NCI-H1417 treated with DMSO at 0.1 percent for 48 hours (cell line): ENCODE data around the gene ADAM19.

Experiments
- DNase-seq: peaks from one replicate; lab custom pipeline; 2025; lab: John Stamatoyannopoulos, UW

ADAM19 gene

DNA sequence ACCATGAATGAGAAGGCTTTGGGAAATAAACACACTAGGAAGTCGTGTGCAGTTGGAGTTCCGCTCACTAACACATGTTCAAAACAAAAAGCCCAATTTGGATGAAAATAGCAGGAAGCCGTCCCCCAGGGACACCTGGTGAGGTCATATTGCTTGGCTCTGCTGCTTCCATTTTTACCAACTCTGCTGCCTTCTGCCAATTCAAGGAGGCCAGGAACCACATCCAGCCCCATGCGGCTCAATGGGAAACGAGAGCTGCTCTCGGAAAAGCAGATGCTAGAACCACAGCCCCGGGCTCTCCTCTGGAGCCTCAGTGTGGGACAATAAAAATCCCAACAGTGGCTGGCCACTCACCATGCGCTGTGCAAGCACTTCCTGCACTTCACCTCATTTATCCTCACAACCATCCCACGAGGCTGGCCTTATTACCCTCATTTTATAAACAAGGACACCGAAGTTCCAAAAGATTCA is 13.4 kb downstream of the ADAM19 start:
- no peak for DNase-seq

DNA sequence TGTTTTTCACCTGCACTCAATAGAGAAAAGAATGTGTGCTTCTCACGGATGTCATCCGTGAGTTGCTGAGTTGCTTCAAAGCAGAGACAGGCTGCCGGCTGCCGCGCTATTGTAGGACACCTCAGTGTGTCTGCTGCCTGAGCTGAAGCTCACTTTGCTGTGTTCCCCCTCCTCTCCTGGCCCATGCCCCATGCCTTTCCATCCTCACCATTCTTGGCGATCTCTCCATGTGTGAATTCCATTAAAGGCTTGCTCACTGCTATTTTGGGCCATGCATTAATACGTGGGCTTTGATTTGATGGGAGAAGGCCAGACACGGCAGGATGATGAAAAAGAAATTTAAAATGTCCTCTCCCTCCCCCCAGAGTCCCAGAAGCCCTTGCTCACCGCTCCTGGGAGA is 14.5 kb downstream of the ADAM19 start:
- DNase-seq, result no peak

DNA sequence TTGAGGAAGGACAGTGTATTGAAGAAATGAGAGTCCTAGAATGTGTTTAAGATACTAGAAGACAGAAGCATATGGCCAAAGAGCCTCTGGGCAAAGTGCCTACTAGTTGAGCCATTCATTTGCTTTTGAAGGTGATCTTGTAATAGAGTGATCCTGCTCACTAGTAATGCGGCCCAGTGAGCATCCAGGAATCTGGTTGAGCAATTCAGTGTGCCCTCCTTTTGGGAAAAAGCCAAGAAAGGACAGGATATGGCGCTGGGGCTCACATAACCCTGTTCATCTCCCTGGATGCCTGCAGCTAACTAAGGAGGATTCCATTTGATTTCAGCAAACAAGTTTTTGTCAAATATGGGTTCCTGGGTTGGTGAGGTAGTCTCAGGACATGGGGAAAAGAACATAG is 16.3 kb downstream of the ADAM19 start:
- DNase-seq, result no peak

DNA sequence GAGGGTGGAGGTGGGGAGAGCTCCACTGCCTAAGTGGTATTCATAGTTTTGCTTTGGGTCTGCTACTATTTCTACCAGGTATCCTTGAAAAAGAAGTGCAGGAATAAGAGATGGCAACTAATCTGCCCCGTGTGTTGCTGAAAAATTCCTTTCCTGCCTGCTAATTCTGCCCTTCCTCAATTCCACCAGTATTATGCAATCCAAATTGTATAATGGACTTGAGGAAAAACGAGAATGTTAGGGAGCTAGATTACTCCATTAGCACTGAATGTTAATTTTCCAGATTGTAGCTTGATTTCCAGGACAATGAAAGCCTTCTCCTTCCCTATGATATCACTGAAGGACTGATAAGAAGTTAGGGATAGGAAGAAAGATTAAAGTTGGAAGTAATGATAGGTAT is 16.9 kb downstream of the ADAM19 start:
- no peak for DNase-seq

DNA sequence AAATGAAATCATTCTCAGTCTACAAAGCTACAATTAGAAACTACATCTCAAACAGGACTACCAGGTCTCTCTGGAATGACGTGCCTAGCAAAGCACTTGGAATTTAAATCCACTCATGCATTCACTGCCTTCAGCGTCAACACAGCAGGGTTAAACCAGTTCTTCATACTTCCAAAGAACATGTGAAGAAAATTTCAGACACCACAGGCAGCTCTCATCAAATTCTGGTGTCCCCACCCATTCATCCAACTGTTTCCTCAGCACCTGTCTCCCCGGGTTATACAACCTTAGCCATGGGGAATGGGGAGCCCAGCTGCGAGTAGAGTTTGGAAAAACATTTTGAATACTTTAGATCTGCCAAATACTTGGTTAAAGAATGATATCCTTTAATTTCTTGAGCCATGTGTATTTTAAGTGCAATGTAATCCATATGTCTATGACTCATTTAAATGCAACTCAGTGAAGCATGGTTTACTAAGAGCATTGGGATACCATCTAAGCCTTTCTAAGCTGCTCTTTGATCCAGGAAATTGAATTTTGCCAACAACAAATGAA is 17.5 kb downstream of the ADAM19 start:
- no peak for DNase-seq

DNA sequence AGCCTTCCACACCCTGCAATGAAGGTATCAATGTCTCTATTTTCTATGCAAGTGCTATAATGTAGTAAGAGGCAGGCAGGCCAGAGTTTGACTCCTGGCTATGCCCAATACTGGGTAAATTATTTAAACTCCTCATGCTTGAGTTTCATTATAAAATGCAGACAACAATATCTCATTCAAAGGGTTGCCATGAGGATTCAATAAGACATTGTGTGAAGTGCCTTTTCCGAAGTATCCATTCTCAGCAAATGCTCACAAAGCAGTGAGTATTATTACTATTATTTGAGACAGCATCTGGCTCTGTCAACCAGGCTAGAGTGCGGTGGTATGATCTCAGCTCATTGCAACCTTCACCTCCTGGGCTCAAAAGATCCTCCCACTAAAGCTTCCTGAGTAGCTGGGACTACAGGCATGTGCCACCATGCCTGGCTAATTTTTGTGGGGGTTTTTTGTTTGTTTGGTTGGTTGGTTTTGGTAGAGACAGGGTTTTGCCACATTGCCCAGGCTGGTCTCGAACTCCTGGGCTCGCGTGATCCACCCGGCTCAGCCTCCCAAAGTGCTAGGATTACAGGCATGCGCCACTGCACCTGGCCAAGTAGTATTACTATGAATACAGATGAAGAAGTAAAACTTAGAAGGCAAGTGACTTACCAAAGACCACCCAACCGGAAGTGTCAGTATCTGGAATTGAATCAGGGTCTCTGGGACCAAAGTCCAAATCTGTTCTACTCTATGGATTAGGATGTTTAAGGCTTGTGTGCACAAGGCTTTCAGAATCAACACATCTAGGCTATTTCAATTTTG is 18.8 kb downstream of the ADAM19 start:
- DNase-seq, result no peak

DNA sequence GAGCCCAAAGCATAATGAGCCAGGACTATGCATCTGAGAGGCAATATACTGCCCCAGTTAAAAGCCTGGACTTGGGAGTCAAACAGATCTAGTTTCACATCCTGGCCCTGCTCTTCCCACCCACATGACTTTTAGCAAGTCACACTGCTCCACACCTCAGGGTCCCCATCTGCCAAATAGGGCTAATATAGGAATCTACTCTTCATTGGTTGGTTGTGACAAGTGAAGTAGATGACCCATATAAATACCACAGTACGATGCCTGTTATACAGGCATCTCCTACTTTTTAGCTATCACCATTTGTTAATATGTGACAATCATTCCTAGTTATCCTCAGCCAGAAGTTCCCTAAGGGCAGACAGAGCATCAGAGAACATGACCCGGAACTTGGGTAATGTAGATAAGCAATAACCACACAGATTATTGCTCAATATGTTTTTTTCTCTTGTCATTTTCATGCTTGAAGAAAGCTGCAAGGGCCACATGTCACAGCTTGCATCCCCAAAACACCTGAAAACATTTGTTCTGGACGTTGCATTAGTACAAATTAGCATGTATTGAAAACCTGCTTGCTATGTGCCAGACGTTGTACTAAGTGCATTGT is 20.4 kb downstream of the ADAM19 start:
- DNase-seq, result no peak

DNA sequence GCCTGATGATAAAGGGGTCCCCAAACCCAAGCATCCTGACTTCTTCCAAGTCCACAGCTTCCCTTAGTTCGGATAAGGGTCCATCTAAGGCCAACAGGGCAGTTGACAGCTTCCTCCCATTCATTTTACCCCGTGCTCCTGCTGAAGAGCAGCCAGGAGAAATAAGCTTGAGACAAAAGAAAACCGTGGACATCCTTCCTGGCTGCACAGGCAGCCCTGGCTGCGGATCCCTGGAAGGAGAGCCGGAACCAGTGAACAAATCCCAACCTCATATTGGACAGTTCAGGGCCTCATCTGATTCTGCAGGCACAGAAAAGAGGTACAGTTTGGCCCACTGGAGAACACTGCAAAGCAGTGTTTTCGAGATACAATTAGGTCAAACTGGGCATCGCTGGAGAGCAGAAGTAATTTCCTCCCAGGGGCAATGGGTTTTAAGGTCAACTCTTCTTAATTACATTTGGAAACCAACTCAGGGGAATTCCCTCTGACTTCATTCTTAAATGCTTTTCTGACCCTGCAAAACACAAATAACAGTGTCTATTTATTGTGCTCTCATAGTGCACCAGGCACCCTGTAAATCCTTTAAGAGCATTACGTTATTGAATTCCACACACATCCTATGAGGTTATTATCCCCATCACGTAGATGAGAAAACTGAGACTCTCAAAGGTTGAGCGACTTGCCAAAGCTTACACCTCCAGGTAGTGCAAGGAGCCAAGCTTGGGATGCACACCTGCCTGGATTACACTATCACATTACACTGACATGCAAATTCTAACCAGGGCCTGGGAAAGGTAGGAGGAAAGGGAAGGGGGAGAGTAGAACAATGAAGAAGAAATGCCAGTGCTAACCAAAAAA is 21.2 kb downstream of the ADAM19 start:
- no peak for DNase-seq

DNA sequence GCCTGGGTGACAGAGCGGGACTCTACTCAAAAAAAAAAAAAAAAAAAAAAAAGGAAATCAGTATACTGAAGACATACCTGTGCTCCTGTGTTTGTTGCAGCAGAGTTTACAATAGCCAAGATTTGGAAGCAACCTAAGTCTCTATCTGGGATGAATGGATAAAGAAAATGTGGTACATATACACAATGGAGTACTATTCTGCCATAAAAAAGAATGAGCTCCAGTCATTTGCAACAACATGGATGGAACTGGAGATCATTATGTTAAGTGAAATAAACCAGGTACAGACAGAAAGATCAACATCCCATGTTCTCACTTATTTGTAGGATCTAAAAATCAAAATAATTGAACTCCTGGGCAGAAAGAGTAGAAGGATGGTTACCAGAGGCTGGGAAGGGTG is 22.9 kb downstream of the ADAM19 start:
- no peak for DNase-seq

DNA sequence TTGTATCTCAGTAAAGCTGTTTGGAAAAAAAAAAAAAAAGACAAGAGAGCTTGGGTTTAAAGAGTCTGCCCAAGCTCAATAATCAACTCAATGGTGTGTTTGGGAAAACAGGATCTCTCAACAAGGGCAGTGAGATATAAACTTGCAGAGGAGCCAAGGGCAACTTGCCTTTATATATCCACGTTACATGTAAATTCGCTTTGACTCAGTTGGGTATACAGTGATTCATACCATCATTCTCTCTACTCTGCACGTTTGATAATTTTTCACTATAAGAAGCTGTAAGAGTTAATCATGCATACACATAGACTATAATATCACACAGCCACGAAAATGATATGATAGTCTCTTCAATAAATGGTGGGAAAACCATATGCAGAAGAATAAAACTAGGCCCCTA is 24.9 kb downstream of the ADAM19 start:
- DNase-seq, result no peak

DNA sequence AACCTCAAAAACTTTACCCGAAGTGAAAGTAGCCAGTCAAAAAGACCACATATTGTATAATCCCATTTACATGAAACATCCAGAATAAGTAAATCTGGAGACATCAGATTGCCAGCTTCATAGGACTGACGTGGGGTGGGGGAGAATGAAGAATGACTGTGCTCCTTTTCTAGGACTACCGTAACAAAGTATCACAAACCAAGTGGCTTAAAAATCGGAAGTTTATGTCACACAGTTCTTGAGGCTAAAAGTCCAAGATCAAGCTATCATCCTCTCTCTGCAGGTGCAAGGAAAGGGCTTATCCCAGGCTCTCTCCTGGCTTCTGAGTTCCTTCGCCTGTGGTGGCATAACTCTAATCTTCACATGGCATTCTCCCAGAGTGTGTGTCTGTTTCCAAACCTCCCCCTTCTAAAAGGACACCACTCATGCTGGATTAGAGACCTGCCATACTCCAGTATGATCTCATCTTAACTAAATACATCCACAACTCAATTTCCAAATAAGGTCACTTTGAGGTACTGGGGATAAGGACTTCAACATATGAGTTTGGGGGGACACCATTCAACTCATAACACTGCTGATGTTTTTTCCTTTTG is 25.5 kb downstream of the ADAM19 start:
- no peak for DNase-seq

DNA sequence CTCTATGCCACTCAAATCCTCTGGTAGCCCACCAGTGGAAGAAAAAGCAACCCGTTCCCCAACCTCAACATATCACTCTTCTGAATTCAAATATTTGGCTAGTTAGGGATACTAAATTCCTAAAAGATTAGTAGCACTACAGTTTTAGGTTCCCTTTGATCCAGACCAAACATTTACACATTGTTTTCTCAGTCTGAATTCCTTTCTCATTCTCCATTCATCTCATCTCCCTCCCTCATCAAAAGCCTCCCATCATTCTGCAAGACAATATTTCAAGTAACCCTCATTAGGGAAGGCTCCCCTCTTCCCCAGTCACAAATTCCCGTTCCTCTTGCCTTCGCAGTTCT is 26.3 kb downstream of the ADAM19 start:
- no peak for DNase-seq

DNA sequence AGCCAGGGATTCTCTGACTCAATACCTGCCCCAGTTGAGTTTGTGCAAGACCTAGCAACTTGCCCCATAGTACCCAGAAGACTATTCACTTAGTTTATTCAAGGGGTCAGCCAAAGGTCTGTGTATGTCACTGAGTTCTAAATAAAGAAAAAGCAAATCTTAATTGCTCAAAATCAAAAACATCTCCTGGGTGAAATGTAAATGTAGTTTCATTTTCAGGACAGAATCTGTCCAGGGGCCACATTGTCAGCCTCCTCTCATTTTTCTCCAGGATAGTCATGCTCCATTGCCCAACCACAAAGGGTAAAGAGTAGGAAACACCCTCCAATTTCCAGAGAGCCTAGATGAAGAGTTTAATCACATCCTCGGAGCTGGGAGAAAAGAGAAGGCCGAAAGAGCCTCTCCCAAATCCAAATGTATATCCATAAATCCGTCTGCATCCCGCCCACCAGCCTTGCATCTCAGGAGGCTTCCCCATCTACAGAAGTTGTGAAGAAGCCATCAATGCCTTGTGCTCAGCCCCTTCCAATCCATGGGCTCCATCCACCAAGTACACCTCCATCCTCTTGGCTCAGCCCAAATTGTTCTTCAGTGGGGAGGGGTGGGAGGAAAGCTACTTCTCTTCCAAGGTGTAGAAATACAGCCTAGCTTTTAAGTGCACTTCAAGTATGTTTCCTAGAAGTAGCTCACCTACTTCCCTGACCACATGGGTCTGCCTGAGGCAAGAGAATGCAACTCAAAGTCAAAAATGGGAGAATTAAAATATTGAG is 26.9 kb downstream of the ADAM19 start:
- DNase-seq, result no peak

DNA sequence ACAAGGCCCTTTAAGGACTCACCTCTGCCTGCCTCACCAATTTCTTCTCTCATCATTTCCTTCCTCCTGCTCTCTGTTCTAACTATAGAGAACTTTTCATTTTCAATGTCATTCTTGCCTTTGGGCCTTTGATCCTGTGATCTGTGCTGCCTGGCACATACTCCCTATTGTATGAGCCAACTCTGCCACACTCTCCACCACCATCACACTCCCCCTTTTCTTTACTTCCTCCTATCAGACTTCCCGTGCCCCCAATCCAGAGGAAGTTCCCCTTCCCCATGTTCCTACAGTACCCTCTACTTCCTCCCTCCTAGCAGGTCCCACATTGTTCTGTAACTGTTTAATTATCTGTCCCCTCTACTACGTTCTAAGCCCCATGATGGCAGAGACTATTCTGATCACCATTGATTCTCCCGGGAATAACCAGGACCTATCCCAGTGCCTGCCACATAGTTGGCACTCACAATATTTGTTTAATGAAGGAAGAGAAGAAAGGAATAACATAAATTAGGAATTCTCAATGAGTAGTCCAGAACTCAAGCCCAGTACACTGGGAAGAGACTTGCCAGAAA is 27.5 kb downstream of the ADAM19 start:
- DNase-seq, result no peak

DNA sequence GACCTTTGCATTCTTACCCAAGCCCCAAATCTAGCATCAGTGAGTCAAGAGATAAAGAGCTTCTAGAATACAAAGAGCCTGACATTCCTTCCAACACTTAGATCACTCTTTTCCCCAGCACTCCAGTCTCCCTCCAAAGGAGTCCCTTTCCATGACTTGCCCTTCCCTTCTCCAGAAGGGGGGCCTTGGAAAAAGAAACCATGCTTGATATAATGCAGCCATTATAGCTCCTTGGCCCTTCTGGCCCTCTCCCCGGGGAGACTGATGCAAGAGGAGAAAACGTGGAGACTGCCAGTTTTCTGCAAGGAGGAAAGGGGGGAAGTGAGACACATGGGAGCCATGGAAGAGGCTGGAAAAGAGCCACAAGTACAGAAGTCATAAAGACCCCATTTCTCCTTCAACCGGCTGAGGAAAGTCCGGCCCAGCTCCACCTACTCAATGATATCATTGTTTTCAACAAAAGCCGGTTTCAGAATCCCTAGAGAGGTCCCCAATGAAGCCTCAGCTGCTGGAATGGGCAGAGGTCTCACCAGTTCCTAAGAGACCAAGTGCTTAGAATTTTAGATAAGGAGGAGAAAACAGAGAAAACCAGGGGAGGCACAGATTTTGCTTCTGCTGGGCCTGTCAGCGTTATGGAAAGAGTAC is 29.0 kb downstream of the ADAM19 start:
- no peak for DNase-seq

DNA sequence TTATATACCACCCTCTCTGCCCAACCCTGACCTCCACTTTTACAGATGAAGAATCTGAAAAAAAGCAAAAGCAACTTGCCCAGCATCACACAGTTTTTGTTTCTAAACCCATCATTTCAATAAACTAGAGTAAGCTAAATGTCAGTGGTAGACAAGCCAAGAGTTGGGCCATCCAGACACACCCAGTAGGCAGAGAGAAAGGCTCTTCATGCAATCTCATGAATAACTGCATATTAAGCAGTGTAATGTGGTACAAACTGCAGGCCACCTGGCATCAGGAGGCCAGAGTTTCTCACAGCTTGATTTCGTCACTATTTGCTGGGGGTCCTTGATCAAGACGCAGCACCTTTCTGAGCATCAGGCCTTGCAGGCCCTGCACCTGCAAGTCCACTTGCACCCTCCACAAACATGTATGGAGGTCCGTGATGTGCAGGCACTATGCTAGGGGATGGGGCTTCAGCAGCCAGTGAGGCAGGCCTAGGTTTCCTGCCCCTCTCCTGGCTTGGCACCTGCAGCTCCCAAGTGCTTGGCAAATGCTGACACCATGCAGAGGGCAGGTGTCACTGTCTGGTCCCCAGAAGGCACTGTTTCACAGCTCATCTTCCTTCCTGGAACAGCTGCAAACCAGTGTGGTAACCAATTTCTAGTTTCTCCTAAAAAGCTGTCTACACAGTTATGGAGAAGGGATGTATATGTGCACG is 29.8 kb downstream of the ADAM19 start:
- DNase-seq, result no peak

DNA sequence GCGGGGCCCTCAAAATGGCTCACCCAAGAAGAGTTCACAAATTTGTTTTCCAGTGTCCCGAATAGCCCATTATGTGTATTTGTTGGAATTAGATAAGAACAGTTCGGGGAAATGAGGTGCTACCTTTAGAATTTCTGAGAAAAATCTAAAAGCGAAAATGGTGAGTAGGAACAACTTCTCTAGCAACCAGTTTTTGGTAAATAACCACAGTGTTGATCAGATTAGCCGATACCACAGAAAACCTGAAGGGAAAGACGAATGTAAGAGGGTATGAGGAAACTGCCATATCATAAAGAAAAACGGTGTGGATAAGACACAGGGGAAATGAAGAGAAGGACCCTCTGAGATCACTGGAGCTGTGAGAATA is 31.0 kb downstream of the ADAM19 start:
- DNase-seq, result no peak

DNA sequence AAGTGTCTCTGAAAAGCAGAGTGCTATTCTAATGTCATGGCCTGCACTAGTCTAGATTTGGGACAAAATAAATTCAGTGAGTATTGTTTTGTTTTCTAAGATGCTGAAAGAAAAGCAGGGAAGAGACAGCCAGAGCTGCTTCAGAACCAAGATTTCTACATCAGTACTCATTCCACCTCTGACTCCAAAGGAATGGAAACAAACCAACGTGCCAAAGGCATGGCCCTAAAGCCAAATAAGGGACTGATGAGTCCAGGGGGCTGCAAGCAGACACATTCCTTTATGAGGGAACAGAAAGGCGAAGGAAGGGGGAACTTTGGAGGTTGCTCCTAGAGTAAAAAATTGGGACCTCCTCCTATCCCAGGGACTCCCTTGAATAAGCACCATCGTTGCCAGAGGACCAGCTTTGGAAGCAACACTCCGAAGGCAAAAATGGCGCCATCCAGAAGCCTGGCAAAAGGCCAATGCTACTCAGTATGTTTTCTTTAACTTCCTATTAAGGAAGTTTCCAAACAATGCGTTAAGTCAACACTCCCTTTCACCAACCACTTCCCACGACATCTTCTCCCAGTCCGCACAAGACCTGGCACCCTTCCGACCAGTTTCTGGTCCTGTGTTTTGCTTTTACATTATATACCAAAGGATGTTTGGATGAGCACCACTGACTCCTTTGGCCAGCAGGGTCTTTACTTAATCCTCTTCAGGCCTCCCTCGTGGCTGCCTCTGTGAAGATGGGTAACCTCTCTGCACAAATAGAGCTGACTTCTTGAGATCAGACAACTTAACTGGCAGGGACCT is 31.6 kb downstream of the ADAM19 start:
- no peak for DNase-seq
